ENCODE data around the gene B4GALT3.

The B4GALT3 gene

DNA sequence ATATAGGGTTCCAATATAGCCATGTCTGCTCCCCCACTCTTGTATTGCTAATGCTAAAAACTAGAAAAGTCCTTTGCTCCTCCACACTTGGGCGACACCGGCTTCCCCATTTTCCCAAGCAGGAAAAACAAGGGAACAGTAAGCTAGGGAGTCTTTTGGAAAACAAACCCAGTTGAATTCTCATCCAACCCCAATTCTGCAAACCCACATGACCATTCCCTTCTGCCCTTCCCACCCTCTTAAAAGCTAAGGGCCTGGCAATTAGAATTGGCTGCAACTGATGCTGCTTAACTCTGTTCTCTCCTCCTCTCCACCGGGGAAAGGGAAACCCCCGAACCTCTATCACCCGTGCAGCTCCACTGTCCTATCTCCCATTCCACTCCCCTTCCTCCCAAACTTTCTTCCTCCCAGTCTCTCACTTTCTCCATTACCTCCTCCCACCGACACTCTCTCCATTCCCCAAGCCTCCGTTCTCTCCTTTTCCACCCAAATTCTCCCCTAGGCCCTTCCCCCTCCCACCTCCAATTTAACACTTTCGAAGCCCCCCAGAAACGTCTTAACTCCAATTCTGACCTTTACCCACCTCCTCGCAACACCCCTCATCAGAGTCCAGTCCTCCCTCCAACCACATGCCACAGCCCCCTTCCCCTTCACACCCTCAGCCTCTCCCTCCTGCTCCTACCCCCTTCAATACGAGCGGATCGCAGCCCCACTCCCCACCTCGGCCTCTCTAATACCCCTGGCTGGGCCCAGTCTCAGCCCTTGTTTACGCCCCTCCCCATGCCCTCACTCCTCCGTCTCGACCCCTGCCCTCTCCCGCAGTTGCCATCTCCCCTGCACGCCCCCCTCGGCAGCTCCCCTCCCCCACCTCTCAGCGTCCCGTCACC lies 45.5 kb downstream of the B4GALT3 start:
- Histone ChIP-seq H3K27ac (ENCODE audit: low read length) (peak overlapping the region; percentile 59), H3K4me1 (ENCODE audit: control insufficient read depth, low read depth, low read length) (peaks cover 9% of the 10 kb centered on the region), H3K27me3 (ENCODE audit: control insufficient read depth, insufficient read depth, low read length) (no peaks in the 10 kb centered on the region), H3K9me3 (ENCODE audit: control insufficient read depth, low read depth, low read length) (no peaks in the 10 kb centered on the region), H3K9ac (ENCODE audit: low read length) (peak overlapping the region; percentile 88), H3K36me3 (ENCODE audit: control insufficient read depth, low read depth, low read length) (peaks cover 26% of the 10 kb centered on the region), H3K4me3 (ENCODE audit: low read length) (peak overlapping the region; percentile 84)

DNA sequence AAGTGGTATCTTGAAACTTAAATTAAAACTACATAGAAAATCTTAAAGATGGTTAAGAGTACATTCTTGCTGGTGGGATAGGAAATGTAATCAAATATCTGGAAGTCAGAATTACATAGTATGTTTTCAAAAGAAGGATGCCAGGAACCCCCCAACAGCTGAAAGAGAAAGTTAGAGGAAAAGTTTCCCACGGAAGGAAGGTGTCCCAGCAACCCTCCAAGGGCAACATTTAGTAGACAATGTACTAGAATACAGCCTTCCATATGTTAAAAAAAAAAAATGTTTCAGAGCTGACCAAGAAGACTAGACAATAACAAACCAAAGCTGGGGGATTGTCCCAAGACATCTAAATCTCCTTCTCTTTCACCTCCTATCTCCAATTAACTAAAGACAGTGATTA lies 47.0 kb downstream of the B4GALT3 start:
- no peaks in the 10 kb centered on the region for H3K9me3 ChIP-seq (ENCODE audit: control insufficient read depth, low read depth, low read length)

DNA sequence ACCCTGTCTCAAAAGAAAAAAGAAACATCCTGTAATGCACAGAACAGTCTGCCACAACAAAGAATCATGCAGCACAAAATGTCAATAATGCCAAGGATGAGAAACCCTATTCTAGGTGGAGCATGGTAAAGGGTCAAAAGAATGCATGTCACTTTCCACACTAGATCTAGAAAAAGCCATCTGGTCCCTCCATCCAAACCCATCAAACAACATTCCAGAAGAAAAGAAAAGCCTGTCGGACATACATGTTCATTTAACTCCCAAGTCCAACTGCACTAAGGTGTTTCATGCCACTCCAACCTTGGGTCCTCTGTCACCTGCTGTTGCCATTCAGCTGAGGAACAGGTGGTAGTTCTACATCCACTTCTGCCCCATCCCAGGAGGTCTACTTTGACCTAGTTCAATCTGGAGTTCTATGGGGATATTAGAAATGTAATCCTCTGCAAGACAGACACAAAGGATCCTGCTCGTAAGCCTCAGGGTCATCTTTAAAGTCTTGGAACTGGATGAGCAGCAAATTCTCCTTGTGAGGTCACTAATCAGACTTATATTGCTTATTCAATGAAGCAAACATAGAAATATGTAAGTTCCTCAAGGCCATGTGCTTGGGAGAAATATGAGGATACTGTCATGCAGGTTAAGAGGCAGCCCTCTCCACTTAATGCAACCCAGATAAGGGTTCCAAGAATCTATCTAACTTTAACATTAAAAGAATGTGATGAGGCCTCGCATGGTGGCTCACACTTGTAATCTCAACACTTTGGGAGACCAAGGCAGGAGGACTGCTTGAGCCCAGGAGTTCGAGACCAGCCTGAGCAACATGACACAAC lies 48.5 kb downstream of the B4GALT3 start:
- Histone ChIP-seq H3K27ac (ENCODE audit: low read length) (no peak overlapping the region), H3K4me3 (ENCODE audit: low read length) (no peak overlapping the region), H3K27me3 (ENCODE audit: control insufficient read depth, insufficient read depth, low read length) (no peaks in the 10 kb centered on the region), H3K9ac (ENCODE audit: low read length) (no peak overlapping the region), H3K9me3 (ENCODE audit: control insufficient read depth, low read depth, low read length) (no peaks in the 10 kb centered on the region), H3K4me1 (ENCODE audit: control insufficient read depth, low read depth, low read length) (peaks cover 9% of the 10 kb centered on the region), H3K36me3 (ENCODE audit: control insufficient read depth, low read depth, low read length) (peaks cover 38% of the 10 kb centered on the region)

More for the DNA sequence above, 47.0 kb downstream of the B4GALT3 start:
- Histone ChIP-seq H3K4me3 (ENCODE audit: low read length) (peak overlapping the region; percentile 84), H3K36me3 (ENCODE audit: control insufficient read depth, low read depth, low read length) (peaks cover 28% of the 10 kb centered on the region), H3K9ac (ENCODE audit: low read length) (no peak overlapping the region), H3K27me3 (ENCODE audit: control insufficient read depth, insufficient read depth, low read length) (no peaks in the 10 kb centered on the region), H3K4me1 (ENCODE audit: control insufficient read depth, low read depth, low read length) (peaks cover 9% of the 10 kb centered on the region), H3K27ac (ENCODE audit: low read length) (no peak overlapping the region)

DNA sequence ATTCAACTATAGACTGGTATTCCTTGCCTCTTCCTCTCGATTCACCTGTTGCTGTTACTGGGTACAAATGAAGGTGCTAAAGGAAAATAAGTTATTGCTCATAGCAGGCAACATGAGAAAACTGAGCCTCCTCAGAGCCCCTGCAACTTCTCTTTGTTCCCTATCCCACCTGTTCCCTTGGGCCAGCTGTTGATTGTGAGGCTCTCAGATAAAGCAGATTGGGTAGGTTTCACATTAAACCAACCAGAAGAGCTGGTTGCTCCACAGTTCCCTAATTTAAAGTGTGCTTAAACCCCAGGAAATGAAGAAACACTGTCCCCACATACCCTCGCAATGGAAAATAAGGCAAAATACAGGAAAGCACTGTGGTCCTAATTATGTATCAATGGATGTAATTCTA lies 49.7 kb downstream of the B4GALT3 start:
- Histone ChIP-seq H3K36me3 (ENCODE audit: control insufficient read depth, low read depth, low read length) (peaks cover 45% of the 10 kb centered on the region), H3K4me3 (ENCODE audit: low read length) (no peak overlapping the region), H3K4me1 (ENCODE audit: control insufficient read depth, low read depth, low read length) (peaks cover 9% of the 10 kb centered on the region), H3K27ac (ENCODE audit: low read length) (no peak overlapping the region), H3K9ac (ENCODE audit: low read length) (no peak overlapping the region), H3K27me3 (ENCODE audit: control insufficient read depth, insufficient read depth, low read length) (no peaks in the 10 kb centered on the region), H3K9me3 (ENCODE audit: control insufficient read depth, low read depth, low read length) (no peaks in the 10 kb centered on the region)

DNA sequence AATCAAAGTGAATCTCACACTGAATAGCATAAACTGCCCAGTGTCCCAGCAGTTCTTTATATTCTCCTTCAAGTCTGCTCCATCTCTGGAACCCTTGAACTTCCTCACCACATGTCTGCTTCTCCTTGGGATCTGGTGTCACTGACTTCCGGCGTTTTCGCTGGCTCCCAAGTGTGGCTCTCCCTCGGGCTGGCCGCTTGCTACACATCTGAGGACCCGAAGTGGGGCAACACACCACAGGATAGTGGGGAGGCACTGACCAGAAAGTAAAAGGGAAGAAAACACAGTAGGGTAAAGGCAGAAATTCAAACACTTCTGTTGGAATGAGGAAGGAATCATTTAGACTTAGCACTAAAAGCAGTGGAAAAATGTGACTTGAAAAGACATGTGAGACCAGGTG lies 54.3 kb downstream of the B4GALT3 start:
- H3K9me3 ChIP-seq (ENCODE audit: control insufficient read depth, low read depth, low read length) = no peaks in the 10 kb centered on the region
- peaks cover 57% of the 10 kb centered on the region for H3K36me3 ChIP-seq (ENCODE audit: control insufficient read depth, low read depth, low read length)
- no peak overlapping the region for H3K4me3 ChIP-seq (ENCODE audit: low read length)
- H3K4me1 ChIP-seq (ENCODE audit: control insufficient read depth, low read depth, low read length) = peaks cover 11% of the 10 kb centered on the region
- H3K9ac ChIP-seq (ENCODE audit: low read length) = no peak overlapping the region
- H3K27me3 ChIP-seq (ENCODE audit: control insufficient read depth, insufficient read depth, low read length) = no peaks in the 10 kb centered on the region
- no peak overlapping the region for H3K27ac ChIP-seq (ENCODE audit: low read length)

DNA sequence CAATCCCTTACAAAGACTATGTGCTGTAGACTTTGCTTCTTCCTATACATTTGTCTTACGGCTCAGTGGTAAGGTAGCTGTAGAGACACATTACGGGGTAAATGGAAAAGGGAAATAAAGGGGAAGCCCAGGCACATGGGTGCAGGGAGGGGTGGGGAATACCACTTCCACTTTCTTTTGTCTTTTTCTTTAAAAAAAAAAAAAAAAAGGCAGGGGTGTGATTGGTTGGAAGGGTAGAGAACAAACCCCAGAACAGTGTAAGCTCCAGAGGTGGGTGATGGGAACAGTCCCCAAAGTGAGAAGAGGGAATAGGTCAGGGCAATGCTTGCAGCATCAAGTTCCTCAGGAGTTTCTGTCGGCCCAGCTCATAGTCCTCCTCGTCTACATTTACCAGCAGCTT lies 55.5 kb downstream of the B4GALT3 start:
- H3K9me3 ChIP-seq (ENCODE audit: control insufficient read depth, low read depth, low read length) = no peaks in the 10 kb centered on the region
- H3K27me3 ChIP-seq (ENCODE audit: control insufficient read depth, insufficient read depth, low read length) = no peaks in the 10 kb centered on the region
- peaks cover 11% of the 10 kb centered on the region for H3K4me1 ChIP-seq (ENCODE audit: control insufficient read depth, low read depth, low read length)
- H3K27ac ChIP-seq (ENCODE audit: low read length) = no peak overlapping the region
- no peak overlapping the region for H3K9ac ChIP-seq (ENCODE audit: low read length)
- no peak overlapping the region for H3K4me3 ChIP-seq (ENCODE audit: low read length)
- peaks cover 48% of the 10 kb centered on the region for H3K36me3 ChIP-seq (ENCODE audit: control insufficient read depth, low read depth, low read length)

All from iPS-18a (cell line).